HG02840 (cell line): ENCODE data around the gene MUSTN1.

Source experiments
- ATAC-seq: cut with Tn5 transposase; IDR thresholded peaks from one replicate; pipeline ENCODE4 v1.9.1; 2021; ENCODE audit warnings: mild to moderate bottlenecking, moderate library complexity, moderate number of reproducible peaks; ENCODE audit not compliant: unreplicated experiment, low FRiP score

Gene MUSTN1

GRCh38 chr3:52854013-52854412, 19.2 kb upstream of the MUSTN1 start:
- no peak for ATAC-seq

GRCh38 chr3:52852419-52852818, 17.6 kb upstream of the MUSTN1 start:
- no peak for ATAC-seq

- no peak for ATAC-seq
Observed at GRCh38 chr3:52851348-52851747, 16.5 kb upstream of the MUSTN1 start.

- ATAC-seq = no peak
Observed at GRCh38 chr3:52849656-52850055, 14.8 kb upstream of the MUSTN1 start.

- ATAC-seq = no peak
Observed at GRCh38 chr3:52848617-52849016, 13.8 kb upstream of the MUSTN1 start.

GRCh38 chr3:52847726-52848125, 12.9 kb upstream of the MUSTN1 start:
- ATAC-seq = no peak

- ATAC-seq = no peak
Observed at GRCh38 chr3:52847241-52847640, 12.4 kb upstream of the MUSTN1 start.

GRCh38 chr3:52846432-52846965, 11.7 kb upstream of the MUSTN1 start:
- ATAC-seq = no peak

GRCh38 chr3:52845691-52846431, 11.0 kb upstream of the MUSTN1 start:
- no peak for ATAC-seq

GRCh38 chr3:52845157-52845556, 10.3 kb upstream of the MUSTN1 start:
- no peak for ATAC-seq

- no peak for ATAC-seq
Observed at GRCh38 chr3:52844290-52844975, 9.6 kb upstream of the MUSTN1 start.

- ATAC-seq = no peak
Observed at GRCh38 chr3:52843881-52844280, 9.1 kb upstream of the MUSTN1 start.

GRCh38 chr3:52843108-52843865, 8.5 kb upstream of the MUSTN1 start:
- no peak for ATAC-seq

GRCh38 chr3:52842424-52842823, 7.6 kb upstream of the MUSTN1 start:
- no peak for ATAC-seq

- ATAC-seq = no peak
Observed at GRCh38 chr3:52841981-52842340, 7.1 kb upstream of the MUSTN1 start.

- no peak for ATAC-seq
Observed at GRCh38 chr3:52841211-52841980, 6.6 kb upstream of the MUSTN1 start.

GRCh38 chr3:52839892-52840545, 5.2 kb upstream of the MUSTN1 start:
- ATAC-seq = no peak

- ATAC-seq = no peak
Observed at GRCh38 chr3:52839268-52839575, 4.4 kb upstream of the MUSTN1 start.

- ATAC-seq = no peak
Observed at GRCh38 chr3:52838561-52839267, 3.9 kb upstream of the MUSTN1 start.

GRCh38 chr3:52836986-52837385, 2.2 kb upstream of the MUSTN1 start:
- ATAC-seq = no peak
